ENCODE data around the gene ELAPOR1. TPM values are rescaled to one million over a fixed set of nuclear protein-coding genes. Genes with fewer than 3 reads are reported as not detected.

The ELAPOR1 gene
- total RNA-seq, 1 donor from 2014 or later, result 1.2 TPM

GRCh38 chr1:109133815-109134214 is 19.9 kb downstream of the ELAPOR1 start:
- H3K36me3 Mint-ChIP-seq (ENCODE audit: low read depth, unreplicated experiment), result no peaks in the 10 kb centered on the region
- H3K4me1 Mint-ChIP-seq (ENCODE audit: low read depth, unreplicated experiment), result no peaks in the 10 kb centered on the region
- TF ChIP-seq EZH2 (IDR thresholded peaks at IDR 0.05; ENCODE audit: insufficient read depth, low read length) (no peak), CTCF (IDR thresholded peaks at IDR 0.05; ENCODE audit: insufficient read depth, low read depth, low read length) (no peak)

GRCh38 chr1:109134423-109134822 is 20.5 kb downstream of the ELAPOR1 start:
- H3K27me3 ChIP-seq (ENCODE audit: insufficient read depth, low read length), result no peaks in the 10 kb centered on the region
- no peak overlapping the region for H3K27ac Mint-ChIP-seq (ENCODE audit: unreplicated experiment)

More at GRCh38 chr1:109133815-109134214, 19.9 kb downstream of the ELAPOR1 start:
- no peak overlapping the region for H3K27ac ChIP-seq (ENCODE audit: low read depth, low read length)
- no peaks in the 10 kb centered on the region for H3K36me3 ChIP-seq (ENCODE audit: insufficient read depth, low read length)
- no peak overlapping the region for H3K27ac Mint-ChIP-seq (ENCODE audit: unreplicated experiment)
- H3K4me1 ChIP-seq (ENCODE audit: insufficient read depth, low read length), result no peaks in the 10 kb centered on the region
- H4K20me1 ChIP-seq (ENCODE audit: insufficient read depth, low read length), result no peaks in the 10 kb centered on the region
- no peaks in the 10 kb centered on the region for H3K27me3 ChIP-seq (ENCODE audit: insufficient read depth, low read length)
- no peak overlapping the region for H3K4me2 ChIP-seq (ENCODE audit: low read length)
- no peak overlapping the region for H3K9ac ChIP-seq (ENCODE audit: low read length)
- H3K9me3 Mint-ChIP-seq (ENCODE audit: unreplicated experiment), result no peaks in the 10 kb centered on the region
- H2AFZ ChIP-seq (ENCODE audit: low read depth, low read length), result no peak overlapping the region
- H3K4me3 ChIP-seq (ENCODE audit: insufficient read depth, low read depth, low read length), result no peak overlapping the region
- H3K4me3 Mint-ChIP-seq (ENCODE audit: unreplicated experiment), result no peak overlapping the region
- H3K27me3 Mint-ChIP-seq (ENCODE audit: low read depth, unreplicated experiment), result peaks cover 4% of the 10 kb centered on the region
- no peak for FAIRE-seq
- no peaks in the 10 kb centered on the region for H3K9me3 ChIP-seq (ENCODE audit: insufficient read depth, low read depth, low read length)
- DNase-seq (ENCODE audit: low read depth), result no peak
- no peaks in the 10 kb centered on the region for H3K79me2 ChIP-seq (ENCODE audit: insufficient read depth, low read length)

More at GRCh38 chr1:109134423-109134822, 20.5 kb downstream of the ELAPOR1 start:
- no peaks in the 10 kb centered on the region for H3K4me1 ChIP-seq (ENCODE audit: insufficient read depth, low read length)
- H3K9ac ChIP-seq (ENCODE audit: low read length), result no peak overlapping the region
- no peaks in the 10 kb centered on the region for H3K36me3 Mint-ChIP-seq (ENCODE audit: low read depth, unreplicated experiment)
- H3K27me3 Mint-ChIP-seq (ENCODE audit: low read depth, unreplicated experiment), result peaks cover 4% of the 10 kb centered on the region
- H3K4me3 ChIP-seq (ENCODE audit: insufficient read depth, low read depth, low read length), result no peak overlapping the region
- H3K79me2 ChIP-seq (ENCODE audit: insufficient read depth, low read length), result no peaks in the 10 kb centered on the region
- FAIRE-seq, result no peak
- H4K20me1 ChIP-seq (ENCODE audit: insufficient read depth, low read length), result no peaks in the 10 kb centered on the region
- no peak overlapping the region for H3K4me3 Mint-ChIP-seq (ENCODE audit: unreplicated experiment)
- no peak overlapping the region for H2AFZ ChIP-seq (ENCODE audit: low read depth, low read length)
- no peak for DNase-seq (ENCODE audit: low read depth)
- H3K9me3 Mint-ChIP-seq (ENCODE audit: unreplicated experiment), result no peaks in the 10 kb centered on the region
- H3K4me1 Mint-ChIP-seq (ENCODE audit: low read depth, unreplicated experiment), result no peaks in the 10 kb centered on the region
- no peaks in the 10 kb centered on the region for H3K36me3 ChIP-seq (ENCODE audit: insufficient read depth, low read length)
- H3K4me2 ChIP-seq (ENCODE audit: low read length), result no peak overlapping the region
- no peaks in the 10 kb centered on the region for H3K9me3 ChIP-seq (ENCODE audit: insufficient read depth, low read depth, low read length)
- H3K27ac ChIP-seq (ENCODE audit: low read depth, low read length), result no peak overlapping the region
- TF ChIP-seq CTCF (IDR thresholded peaks at IDR 0.05; ENCODE audit: insufficient read depth, low read depth, low read length) (no peak), EZH2 (IDR thresholded peaks at IDR 0.05; ENCODE audit: insufficient read depth, low read length) (no peak)
